Endothelial cell of umbilical vein (primary cell): ENCODE measurements around the gene CYP20A1.

ENCODE experiments used
- EZH2 ChIP-seq: IDR thresholded peaks from 2 replicates; pipeline ENCODE4 v1.6.1; 2012; ENCODE audit warnings: borderline replicate concordance, low read depth, mild to moderate bottlenecking, moderate library complexity, low read length, inconsistent platforms; ENCODE audit not compliant: severe bottlenecking
- FOS ChIP-seq: IDR thresholded peaks from 2 replicates; pipeline ENCODE4 v1.6.1; 2011; ENCODE audit warnings: mild to moderate bottlenecking, low read length, moderate library complexity, borderline replicate concordance; ENCODE audit not compliant: insufficient read depth
- GATA2 ChIP-seq: IDR thresholded peaks from 2 replicates; pipeline ENCODE4 v1.7.0; 2011; ENCODE audit warnings: low read depth, mild to moderate bottlenecking, moderate library complexity, mixed read lengths, low read length; ENCODE audit not compliant: insufficient read length, insufficient read depth
- JUN ChIP-seq: IDR thresholded peaks from 2 replicates; pipeline ENCODE4 v1.6.1; 2011; ENCODE audit warnings: borderline replicate concordance, low read depth; ENCODE audit not compliant: insufficient read length, insufficient read depth
- MAX ChIP-seq: IDR thresholded peaks from 2 replicates; pipeline ENCODE4 v1.6.1; 2011; ENCODE audit not compliant: insufficient read depth, insufficient read length
- MYC ChIP-seq: IDR thresholded peaks from one replicate; pipeline ENCODE4 v1.6.1; 2011; ENCODE audit warnings: mild to moderate bottlenecking, low read depth, low read length
- POLR2A ChIP-seq: IDR thresholded peaks from 2 replicates; pipeline ENCODE4 v1.6.1; 2012; ENCODE audit warnings: low read depth, mild to moderate bottlenecking, control low read depth, low read length
- POLR2AphosphoS5 ChIP-seq: IDR thresholded peaks from 2 replicates; pipeline ENCODE4 v1.6.1; 2012; ENCODE audit warnings: low read depth, mild to moderate bottlenecking, control low read depth, low read length, moderate library complexity; ENCODE audit not compliant: insufficient read depth
- TF ChIP-seq, protein P1 (sequence below), 2 donors: IDR thresholded peaks; 1 replicate in 1 of 2; 2 replicates in 1 of 2; pipeline ENCODE4 v1.5.1; 2011; ENCODE audit warnings: low read length in 2 of 2, mild to moderate bottlenecking in 2 of 2, moderate library complexity in 2 of 2, control low read depth in 1 of 2, inconsistent platforms in 1 of 2, low read depth in 1 of 2; ENCODE audit not compliant: insufficient read depth in 1 of 2; ENCODE audit errors: extremely low read depth in 1 of 2

DNA sequence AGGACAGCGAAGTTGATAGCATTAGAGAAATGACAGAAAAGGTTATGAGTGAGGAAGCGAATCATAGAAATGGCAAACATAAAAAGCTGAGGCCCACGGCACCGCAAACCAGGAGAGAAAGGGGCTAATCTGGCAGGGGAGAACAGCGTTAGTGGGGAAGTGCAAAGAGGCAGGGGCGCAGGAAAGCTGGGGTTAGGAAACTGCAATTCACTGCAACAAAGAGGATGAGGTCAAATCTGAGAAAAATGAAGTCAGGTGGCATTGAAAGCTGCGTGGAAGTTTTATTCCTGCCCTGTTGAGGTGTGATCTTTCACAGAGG lies 88.7 kb downstream of the CYP20A1 start:
- TF ChIP-seq, protein P1, sequence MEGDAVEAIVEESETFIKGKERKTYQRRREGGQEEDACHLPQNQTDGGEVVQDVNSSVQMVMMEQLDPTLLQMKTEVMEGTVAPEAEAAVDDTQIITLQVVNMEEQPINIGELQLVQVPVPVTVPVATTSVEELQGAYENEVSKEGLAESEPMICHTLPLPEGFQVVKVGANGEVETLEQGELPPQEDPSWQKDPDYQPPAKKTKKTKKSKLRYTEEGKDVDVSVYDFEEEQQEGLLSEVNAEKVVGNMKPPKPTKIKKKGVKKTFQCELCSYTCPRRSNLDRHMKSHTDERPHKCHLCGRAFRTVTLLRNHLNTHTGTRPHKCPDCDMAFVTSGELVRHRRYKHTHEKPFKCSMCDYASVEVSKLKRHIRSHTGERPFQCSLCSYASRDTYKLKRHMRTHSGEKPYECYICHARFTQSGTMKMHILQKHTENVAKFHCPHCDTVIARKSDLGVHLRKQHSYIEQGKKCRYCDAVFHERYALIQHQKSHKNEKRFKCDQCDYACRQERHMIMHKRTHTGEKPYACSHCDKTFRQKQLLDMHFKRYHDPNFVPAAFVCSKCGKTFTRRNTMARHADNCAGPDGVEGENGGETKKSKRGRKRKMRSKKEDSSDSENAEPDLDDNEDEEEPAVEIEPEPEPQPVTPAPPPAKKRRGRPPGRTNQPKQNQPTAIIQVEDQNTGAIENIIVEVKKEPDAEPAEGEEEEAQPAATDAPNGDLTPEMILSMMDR (IDR thresholded peaks at IDR 0.05; ENCODE audit: extremely low read depth in 1 of 2, insufficient read depth in 1 of 2, low read depth in 1 of 2, low read length in 2 of 2): no peak
- TF ChIP-seq EZH2: no peak
- TF ChIP-seq POLR2AphosphoS5: no peak
- TF ChIP-seq MAX: no peak
- no peak for TF ChIP-seq POLR2A
- TF ChIP-seq JUN: no peak
- no peak for TF ChIP-seq MYC
- TF ChIP-seq FOS: no peak
- no peak for TF ChIP-seq GATA2
